G401 (cell line): ENCODE data around the gene EEF1AKMT1. TPM values are rescaled to one million over a fixed set of nuclear protein-coding genes. Genes with fewer than 3 reads are reported as not detected.
A peak's percentile ranks its signal among the peaks of the same experiment; 100 is the strongest.

Experiments used
- DNase-seq: peaks from one replicate; pipeline ENCODE4 v3.0.0-alpha.2; 2015; ENCODE audit warnings: low spot score
- in situ Hi-C: cut with HindIII; loops from 2 replicates; pipeline ENCODE4 v1.10.0; 2016; ENCODE audit warnings: low sequenced_read_pairs, mixed read lengths
- total RNA-seq: library from RNA; depleted of rRNA; stranded (reverse); fragments of >200 nt; shearing (Covaris generic); gene quantifications from 2 replicates; pipeline ENCODE4 v1.2.3, GENCODE V29; 2014; rRNA removed

Gene EEF1AKMT1
- 14.4 and 17.4 TPM in 2 replicates for total RNA-seq

- in situ Hi-C loops, result no loop called here
- peak; percentile 87 for DNase-seq
Observed at GRCh38 chr13:20773194-20774080, at the start of gene EEF1AKMT1. TSS of gene EEF1AKMT1 (minus strand) at chr13:20773961. CDS start at chr13:20757598, 16,363 bp downstream.

DNA sequence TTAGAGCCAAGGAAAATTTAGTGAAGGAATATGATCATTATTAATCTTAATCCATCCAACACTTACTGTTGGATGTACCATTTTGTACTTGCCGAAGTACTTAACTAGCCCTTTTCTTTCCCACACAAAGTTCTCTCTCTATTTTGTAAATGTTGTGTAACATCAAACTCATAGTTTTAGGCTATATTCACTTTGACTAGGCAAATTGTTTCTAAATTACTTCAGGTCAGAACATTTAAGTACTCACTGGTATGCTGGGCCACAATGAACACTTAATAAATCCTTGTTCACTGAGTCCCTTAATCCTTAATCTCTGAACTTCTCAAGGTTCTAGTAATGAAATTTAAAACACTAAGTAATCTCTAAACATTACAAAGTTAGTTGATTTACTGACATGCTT lies 49.3 kb upstream of the EEF1AKMT1 start:
- in situ Hi-C loops, result no loop called here
- DNase-seq, result no peak

DNA sequence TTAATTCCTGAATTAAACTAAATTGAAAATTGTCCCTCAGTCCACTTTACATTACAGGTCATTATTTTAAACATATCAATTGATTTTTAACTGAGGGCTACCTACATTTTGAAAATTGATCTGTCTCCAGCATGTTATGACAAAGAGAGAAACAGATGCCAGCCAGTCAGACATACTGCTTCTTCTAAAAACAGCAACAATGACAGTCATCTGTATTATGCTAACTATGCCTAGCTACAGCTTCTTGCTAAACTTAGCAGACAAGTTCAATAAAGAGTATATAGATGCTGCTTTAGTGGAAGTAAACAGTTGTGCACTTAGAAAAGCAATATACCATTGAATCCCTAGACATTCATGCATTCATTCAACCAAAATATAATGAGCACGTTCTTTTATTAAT lies 48.6 kb upstream of the EEF1AKMT1 start:
- in situ Hi-C loops, result no loop called here
- DNase-seq, result no peak

GRCh38 chr13:20819715-20820114 lies 46.0 kb upstream of the EEF1AKMT1 start:
- in situ Hi-C loops, result no loop called here
- no peak for DNase-seq

DNA sequence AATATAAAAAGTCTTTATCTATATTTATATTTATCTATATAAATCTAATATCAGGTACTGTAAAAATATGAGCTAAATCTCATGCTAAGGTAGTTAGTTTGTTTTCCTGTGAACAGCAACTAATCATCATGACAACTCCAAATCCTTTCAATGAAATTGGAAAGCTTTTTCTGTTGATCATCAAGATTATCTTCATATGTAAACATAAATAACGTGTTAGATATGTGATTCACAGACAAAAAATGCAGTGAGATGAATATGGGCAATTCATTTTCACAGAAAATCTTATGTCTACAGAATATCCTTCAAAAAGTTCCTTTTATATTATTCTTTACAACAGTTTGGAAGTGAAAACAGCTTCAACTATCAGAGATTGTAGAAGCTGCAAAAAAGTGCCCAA lies 41.7 kb upstream of the EEF1AKMT1 start:
- in situ Hi-C loops, result no loop called here

DNA sequence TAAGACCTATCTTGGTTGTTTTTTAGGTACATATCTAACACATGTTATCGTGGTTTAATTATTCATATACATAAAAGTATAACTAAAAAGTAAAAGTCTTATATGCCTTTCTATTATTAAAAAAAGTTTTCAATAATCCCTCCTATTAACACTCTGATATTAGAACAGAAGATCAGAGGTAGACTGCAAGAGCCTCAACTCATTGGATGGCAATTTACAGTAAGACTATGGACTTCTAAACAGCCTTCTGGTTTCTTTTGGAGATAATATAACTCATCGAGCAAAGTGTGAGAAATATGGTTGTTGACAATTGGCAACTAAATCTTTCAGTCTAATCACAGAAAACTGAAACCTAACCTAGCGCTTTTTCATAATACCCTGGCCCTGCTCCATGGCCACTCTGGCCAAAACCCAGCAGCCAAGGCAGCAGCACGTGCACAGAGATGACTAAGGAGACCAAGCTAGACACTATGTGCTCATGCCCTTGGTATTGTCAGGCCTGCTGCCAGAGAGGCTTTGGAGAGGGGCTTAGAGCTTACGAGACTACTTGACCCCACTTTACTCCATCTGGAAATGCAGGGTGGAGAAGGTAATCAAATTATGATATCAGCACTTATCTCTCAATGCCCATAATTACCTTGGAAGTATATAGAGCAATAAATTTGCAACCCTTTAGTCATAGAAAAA lies 40.6 kb upstream of the EEF1AKMT1 start:
- DNase-seq, result peak; percentile 57
- in situ Hi-C loops, result no loop called here

More for the DNA sequence above, 41.7 kb upstream of the EEF1AKMT1 start:
- DNase-seq, result no peak

DNA sequence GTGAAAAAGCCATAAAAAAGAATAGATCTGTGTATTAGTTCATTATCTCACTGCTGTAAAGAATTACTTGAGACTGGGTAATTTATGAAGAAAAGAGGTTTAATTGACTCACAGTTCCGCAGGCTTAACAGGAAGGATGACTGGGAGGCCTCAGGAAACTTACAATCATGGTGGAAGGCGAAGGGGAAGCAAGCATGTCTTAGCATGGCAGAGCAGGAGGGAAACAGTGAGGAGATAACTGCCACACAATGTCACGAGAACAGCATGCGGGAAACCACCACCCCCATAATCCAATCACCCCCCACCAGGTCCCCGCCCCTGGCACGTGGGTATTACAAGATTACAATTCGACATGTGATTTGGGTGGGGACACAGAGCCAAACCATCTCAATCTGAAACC lies 39.1 kb upstream of the EEF1AKMT1 start:
- in situ Hi-C loops, result no loop called here

DNA sequence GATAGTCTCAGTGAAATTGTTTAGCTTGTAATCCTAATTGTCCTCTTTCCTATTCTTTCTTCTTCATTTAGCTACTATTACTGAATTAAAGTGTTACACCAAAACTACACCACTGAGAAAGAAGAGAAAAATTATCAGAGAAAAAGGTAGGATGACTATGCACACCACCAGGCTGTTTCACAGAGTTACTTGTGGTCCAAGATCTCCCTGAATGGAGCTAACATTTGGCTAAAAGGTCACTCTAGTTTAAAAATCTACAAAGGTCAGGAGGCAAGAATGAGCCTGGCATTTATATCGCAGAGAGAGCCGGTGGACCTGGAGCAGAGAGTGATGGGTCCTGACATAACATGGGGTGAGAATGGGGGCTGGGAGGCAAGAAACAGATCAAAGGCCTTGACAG lies 37.0 kb upstream of the EEF1AKMT1 start:
- no peak for DNase-seq
- in situ Hi-C loops, result no loop called here

More for the DNA sequence above, 39.1 kb upstream of the EEF1AKMT1 start:
- DNase-seq, result no peak

DNA sequence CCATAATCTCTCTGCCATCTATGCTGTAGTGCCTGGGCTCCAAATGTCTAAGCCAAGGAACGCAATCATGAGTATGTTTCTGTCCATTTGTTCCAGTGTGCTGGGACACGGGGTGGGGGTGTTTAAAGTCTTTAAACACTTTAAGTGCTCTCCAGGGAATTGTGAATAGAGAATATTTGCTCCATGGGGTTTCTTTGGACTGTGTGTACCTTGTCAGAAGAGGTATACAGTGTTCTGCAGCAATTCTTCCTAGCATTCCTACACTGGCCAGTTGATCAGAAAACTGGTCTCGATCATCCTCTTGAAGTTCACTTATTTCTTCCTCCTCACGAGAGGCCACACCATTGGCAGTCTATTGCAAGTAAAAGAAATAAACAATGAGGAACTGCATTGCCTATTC lies 35.1 kb upstream of the EEF1AKMT1 start:
- in situ Hi-C loops, result no loop called here
- no peak for DNase-seq

GRCh38 chr13:20803180-20803965 lies 29.6 kb upstream of the EEF1AKMT1 start:
- in situ Hi-C loops, result no loop called here
- DNase-seq, result no peak

DNA sequence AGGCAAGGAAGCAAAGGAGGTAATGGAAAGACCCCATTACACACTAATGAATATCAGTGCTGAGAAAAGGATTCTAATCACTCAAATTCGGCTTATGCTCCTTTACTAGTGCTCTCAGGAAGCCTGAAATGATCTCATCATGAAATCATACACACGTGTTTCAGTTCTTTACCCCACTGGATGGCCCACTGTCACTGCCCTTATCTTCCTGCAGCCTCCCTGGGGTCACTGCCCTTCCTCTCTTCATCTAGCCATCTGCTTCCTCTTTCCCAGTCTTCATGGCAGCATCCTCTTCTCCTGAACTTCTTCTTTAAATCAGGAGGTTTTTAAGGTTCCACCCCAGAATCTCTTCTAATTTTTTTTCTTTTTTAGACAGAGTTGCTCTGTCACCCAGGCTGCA lies 27.9 kb upstream of the EEF1AKMT1 start:
- no peak for DNase-seq
- in situ Hi-C loops, result no loop called here

DNA sequence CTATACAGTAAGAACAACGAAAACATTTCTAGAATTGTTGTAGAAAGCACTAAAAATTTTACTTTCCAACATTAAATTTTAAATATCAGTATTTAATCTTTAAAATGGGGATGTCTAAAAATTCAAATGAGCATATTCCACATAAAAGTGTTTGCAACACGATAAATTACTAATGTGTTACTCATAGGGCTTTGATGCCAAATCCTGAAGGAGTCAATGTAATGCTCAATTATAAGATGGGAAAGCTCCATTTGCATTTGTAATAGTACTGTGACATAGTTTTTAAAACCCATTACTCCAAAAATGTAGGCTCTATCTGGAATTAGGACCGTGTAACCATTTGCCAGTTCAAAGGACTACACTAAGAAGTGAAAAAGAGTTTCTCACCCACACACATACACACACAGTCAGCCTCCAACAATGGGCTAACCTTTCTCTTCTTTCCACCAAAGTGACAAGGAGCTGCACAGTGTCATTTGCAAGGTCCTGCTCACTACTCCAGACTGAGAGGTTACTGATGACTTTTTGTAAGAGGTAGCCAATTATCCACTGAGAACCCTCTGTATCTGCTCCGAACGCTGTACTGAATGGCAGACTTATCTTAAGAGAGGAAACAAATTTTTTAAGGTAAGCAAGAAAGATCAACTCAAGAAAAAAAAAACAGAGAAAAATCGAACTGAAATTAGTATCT lies 26.1 kb upstream of the EEF1AKMT1 start:
- in situ Hi-C loops, result no loop called here
- DNase-seq, result no peak

DNA sequence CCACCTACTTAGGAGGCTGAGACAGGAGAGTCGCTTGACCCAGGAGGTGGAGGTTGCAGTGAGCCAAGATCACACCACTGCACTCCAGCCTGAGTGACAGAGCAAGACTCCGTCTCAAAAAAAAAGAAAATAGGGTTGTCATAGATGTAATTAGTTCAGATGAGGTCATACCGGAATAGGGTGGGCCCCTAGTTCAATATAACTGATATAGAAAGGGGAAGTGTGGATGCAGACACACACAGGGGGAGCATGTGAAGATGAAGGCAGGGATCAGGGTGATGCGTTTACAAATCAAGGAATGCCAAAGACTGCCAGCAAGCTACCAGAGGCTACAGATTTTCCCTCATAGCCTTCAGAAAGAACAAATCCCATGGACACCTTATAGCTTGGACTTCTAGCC lies 24.3 kb upstream of the EEF1AKMT1 start:
- no peak for DNase-seq
- in situ Hi-C loops, result no loop called here

DNA sequence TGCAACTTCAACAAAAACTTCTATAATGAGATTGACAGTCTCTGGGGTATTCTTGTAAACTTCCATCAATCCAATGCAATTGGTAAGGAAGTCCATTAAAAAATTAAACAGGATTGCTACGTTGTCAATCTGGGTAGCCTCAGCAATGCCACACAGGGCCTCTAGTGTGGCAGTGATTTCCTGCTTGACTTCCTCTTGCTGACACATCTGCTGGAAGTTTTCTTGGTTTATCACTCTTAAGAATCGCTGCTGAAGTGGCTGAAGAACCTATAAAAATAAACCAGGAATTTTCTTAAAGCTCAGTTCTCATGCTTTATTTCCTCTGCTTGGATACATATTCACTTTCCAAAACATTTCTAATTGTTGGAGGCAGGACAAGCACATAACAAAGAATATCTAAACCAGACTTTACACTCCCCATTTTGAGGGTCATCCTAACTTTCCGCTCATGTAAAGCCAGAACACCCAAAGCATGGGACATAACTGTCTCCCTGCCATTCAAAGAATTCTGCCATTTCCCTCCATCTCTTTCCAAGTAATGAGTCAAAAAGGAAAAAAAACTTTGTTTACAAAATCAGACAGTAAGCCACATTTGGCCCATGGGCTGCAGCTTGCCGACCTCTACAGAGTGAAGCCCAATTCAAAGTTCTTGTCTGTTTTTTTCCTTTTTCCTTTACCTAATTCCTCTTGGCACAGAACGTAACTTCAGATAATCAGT lies 23.2 kb upstream of the EEF1AKMT1 start:
- no peak for DNase-seq
- in situ Hi-C loops, result no loop called here

GRCh38 chr13:20789665-20790064 lies 15.9 kb upstream of the EEF1AKMT1 start:
- no peak for DNase-seq
- in situ Hi-C loops, result no loop called here

- no peak for DNase-seq
- in situ Hi-C loops, result no loop called here
Observed at GRCh38 chr13:20788312-20788711, 14.6 kb upstream of the EEF1AKMT1 start.

- no peak for DNase-seq
- in situ Hi-C loops, result no loop called here
Observed at GRCh38 chr13:20787180-20787579, 13.4 kb upstream of the EEF1AKMT1 start.

GRCh38 chr13:20782116-20782708 lies 8.5 kb upstream of the EEF1AKMT1 start:
- in situ Hi-C loops, result no loop called here
- no peak for DNase-seq
